GM18511 (cell line): ENCODE measurements around the gene GMEB1.
"Not testable (repeated sequence)": the region's sequence is repeated elsewhere in the genome, so short reads cannot be mapped to it uniquely, and the experiment has no call there.

Experiments used
- ATAC-seq: cut with Tn5 transposase; IDR thresholded peaks from one replicate; pipeline ENCODE4 v1.9.1; 2021; ENCODE audit warnings: mild to moderate bottlenecking, moderate library complexity; ENCODE audit not compliant: unreplicated experiment

GMEB1 gene, protein sequence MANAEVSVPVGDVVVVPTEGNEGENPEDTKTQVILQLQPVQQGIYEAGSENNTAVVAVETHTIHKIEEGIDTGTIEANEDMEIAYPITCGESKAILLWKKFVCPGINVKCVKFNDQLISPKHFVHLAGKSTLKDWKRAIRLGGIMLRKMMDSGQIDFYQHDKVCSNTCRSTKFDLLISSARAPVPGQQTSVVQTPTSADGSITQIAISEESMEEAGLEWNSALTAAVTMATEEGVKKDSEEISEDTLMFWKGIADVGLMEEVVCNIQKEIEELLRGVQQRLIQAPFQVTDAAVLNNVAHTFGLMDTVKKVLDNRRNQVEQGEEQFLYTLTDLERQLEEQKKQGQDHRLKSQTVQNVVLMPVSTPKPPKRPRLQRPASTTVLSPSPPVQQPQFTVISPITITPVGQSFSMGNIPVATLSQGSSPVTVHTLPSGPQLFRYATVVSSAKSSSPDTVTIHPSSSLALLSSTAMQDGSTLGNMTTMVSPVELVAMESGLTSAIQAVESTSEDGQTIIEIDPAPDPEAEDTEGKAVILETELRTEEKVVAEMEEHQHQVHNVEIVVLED

GRCh38 chr1:28668191-28668955, at the start of gene GMEB1:
Gene GMEB1, plus strand, starts transcription at chr1:28668784. Its CDS starts 14,829 bp downstream, at chr1:28683613.
- peak; percentile 78 for ATAC-seq

DNA sequence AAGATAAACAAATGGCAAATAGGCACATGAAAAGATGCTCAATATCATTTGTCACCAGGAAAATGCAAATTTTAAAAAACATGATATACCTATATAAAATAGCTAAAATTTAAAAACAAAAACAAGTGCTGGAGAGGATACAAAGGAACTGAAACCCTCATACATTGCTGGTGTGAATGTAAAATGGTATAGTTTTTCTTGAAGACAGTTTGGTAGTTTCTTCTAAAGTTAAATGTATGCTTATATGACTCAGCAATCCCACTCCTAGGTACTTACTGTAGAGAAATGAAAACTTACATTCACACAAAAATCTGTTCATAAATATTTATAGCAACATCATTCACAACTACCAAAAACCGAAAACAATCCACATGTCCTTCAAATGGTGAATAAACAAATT, 36.9 kb upstream of the GMEB1 start:
- no peak for ATAC-seq

DNA sequence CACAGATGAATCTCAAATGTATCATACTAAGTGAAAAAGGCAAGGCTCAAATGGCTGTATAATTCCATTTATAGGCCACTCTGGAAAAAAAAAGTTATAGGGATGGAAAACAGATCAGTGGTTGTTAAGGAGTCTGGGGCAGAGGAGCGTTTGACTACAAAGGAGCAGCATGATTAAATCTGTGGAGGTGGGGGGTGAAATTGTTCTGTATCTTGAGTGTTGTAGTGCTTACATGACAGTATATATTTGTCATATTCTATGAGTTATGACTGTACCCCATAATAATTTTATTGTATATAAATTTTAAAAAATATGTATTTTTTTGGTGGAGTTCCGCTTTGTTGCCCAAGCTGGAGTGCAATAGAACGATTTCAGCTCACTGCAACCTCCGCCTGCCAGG, 36.0 kb upstream of the GMEB1 start:
- ATAC-seq = no peak

- no peak for ATAC-seq
These were observed 27.8 kb upstream of the GMEB1 start for GRCh38 chr1:28640766-28641165.

- peak; percentile 7 for ATAC-seq
These were observed 26.3 kb upstream of the GMEB1 start for GRCh38 chr1:28642056-28642846.

DNA sequence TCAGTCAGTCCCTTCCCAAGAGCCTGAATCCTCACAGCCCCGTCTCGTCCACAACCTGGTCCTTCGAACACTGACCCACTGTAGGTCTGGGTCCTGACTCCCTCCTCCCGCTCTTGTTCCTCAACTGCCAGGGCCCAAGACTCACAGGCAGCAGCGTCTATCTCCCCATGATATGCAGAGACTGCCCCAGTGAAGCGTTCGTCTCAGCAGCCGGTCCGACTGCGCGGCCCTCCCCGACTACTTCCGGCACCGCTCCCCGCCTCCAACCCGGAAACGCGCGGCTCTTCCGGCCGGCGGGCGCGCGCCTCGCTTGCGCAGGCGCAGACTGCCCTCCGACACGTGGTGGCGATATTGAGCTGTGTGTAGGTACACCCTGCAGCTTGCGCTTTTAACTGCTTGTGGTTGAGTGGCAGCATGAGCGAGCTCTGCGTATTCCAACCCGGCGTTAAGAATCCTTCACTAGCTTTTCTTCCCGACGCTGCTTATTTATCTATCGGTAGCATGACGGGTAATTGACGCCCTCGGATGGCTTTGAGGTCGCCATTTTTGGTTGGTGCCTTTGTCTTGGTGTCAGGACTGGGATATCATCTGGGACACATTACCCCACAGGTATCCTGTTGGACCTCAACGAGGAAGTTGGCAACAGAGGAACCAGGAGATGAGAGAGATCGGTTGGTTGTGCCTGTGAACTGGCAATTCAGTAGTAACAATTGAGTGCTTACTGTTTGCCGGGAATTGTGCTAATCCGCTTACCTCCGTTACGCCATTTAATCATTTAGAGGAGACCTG, 25.5 kb upstream of the GMEB1 start, which contains the start of gene TAF12:
TSS of gene TAF12 (minus strand) at position 221 of the 789 bp plus-strand sequence. CDS start 20,986 bp downstream, outside the sequence.
- ATAC-seq = peak; percentile 75

GRCh38 chr1:28644494-28644893, 24.1 kb upstream of the GMEB1 start:
- no peak for ATAC-seq

- ATAC-seq = not testable (repeated sequence)
These were observed 23.2 kb upstream of the GMEB1 start for GRCh38 chr1:28645406-28645805.

- no peak for ATAC-seq
These were observed 22.5 kb upstream of the GMEB1 start for GRCh38 chr1:28646040-28646439.

DNA sequence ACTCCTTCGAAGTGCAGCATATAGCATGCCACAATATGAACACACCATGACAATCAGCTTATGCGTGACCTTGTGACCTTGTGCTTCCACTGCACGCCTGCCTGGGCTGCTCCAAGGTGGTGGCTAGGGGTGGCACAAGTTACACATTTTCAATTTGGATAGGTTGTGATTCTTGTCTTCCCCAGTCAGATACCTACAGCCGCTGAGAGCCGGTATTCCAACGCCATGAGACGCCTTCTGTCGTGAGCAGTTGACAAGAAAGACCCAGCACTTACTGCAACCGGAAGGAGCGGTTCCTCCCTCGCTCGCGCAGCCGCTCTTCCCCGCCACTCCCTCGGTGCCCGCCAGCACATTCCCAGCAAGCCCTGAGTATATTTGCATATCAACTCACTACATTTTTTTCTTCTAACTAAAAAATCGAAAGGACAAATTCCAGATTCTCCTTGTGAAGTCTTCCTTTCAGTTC, 20.5 kb upstream of the GMEB1 start:
- ATAC-seq = peak; percentile 67

DNA sequence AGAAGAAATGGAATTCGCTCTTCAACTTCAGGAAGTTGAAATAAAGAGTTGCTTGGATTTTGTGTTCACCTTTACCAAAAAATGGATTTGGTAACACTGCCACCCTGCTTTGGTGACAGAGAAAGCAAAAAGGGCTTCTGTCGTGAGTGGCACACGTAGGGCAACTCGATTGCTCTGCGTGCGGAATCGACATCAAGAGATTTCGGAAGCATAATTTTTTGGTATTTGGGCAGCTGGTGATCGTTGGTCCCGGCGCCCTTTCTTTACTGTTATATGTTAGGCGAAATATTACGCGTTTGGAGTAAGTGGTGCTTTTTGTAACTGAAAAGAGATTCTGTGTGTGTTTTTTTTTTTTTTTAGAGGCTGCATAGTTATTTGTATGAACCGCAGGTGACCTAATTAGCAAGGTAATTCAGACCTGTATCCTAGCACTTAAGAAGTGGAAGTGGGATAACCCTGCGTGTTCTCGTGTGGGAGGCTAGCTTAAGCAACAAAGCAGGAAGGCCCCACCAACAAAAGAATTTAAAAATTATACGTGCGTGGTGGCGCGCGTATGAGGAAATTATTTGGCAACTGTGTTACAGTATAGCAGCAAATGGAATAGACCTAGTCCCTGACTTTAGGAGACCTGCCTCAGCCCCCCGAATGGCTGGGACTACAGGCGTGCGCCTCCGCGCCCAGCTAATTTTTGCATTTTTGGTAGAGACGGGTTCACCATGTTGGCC, 19.9 kb upstream of the GMEB1 start, which contains the start of gene RNU11:
TSS of gene RNU11 (plus strand) at position 127 of the 725 bp plus-strand sequence.
- peak; percentile 78 for ATAC-seq

- ATAC-seq = not testable (repeated sequence)
These were observed 15.5 kb upstream of the GMEB1 start for GRCh38 chr1:28653063-28653462.

GRCh38 chr1:28653870-28654269, 14.7 kb upstream of the GMEB1 start:
- not testable (repeated sequence) for ATAC-seq

GRCh38 chr1:28655448-28656311, 12.9 kb upstream of the GMEB1 start:
- ATAC-seq = not testable (repeated sequence)

- ATAC-seq = no peak
These were observed 12.2 kb upstream of the GMEB1 start for GRCh38 chr1:28656335-28656734.

DNA sequence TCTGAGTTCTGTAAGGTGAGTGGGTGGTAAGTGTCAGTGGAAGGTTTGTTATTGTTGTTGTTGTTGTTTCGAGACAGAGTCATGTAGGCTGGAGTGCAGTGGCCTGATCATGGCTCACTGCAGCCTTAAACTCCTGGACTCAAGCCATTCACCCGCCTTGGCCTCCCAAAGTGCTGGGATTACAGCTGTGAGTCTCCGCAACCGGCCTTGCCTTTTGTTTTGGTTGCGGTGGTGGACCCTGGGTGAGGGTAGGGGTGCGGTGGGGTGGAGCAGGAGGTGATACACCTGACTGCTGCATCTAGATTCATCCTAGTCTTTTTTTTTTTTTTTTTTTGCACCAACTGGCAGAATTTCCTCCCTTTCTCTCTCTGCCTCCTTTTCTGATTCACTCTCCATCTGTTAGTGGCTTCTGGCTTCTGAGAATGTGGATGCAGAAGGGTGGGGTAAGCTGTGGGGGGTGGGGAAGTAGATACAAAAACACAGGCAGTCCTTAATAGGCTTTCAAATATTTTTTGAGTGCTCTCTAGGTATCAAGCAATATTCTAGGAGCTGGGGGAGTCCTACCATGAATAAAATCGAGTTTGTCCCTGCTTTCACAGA, 4.6 kb upstream of the GMEB1 start:
- no peak for ATAC-seq

DNA sequence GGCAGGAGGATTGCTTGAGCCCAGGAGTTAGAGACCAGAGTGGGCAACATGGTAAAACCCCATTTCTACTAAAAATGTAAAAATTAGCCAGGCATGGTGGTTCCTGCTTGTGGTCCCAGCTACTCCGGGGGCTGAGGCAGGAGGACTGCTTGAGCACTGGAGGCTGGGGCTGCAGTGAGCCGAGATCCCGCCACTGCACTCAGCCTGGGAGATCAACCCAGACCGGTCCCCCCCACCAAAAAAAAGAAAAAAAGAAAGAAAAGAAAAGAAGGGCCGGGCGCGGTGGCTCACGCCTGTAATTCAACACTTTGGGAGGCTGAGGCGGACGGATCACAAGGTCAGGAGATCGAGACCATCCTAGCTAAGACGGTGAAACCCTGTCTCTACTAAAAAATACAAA, 1.8 kb upstream of the GMEB1 start:
- ATAC-seq = no peak
